HCT116 (cell line): Measurements from ENCODE around the gene CDC14A. TPM values are rescaled to one million over a fixed set of nuclear protein-coding genes. Genes with fewer than 3 reads are reported as not detected.

ENCODE experiments used
- ATAC-seq: fragments of 200-7000 bp; cut with Tn5 transposase; 2 replicates; pipeline ENCODE4 v1.9.1; 2020; ENCODE audit warnings: mild to moderate bottlenecking, moderate library complexity
- BruUV-seq: library from RNA; stranded (reverse); fragments of 400-500 nt; replicated peaks from 2 replicates; lab custom pipeline; 2021; lab: Mats Ljungman, UMichigan
- CTCF ChIA-PET: fragments of 300-600 bp; sonication (Branson Sonifier 250); formaldehyde crosslinking; loops from one replicate; lab custom pipeline; 2021; ENCODE audit warnings: antibody characterized with exemption; lab: Charles Lee
- POLR2A ChIA-PET: fragments of 300-600, 350-600 bp; sonication (Branson Sonifier 250); formaldehyde crosslinking; loops from one replicate; lab custom pipeline; 2021; ENCODE audit warnings: antibody characterized with exemption; lab: Charles Lee
- RAD21 ChIA-PET, 2 experiments: fragments of 300-600 bp; sonication (Branson Sonifier 250); formaldehyde crosslinking; loops; one replicate each; lab custom pipeline; 2023; ENCODE audit warnings: low total read pairs in 2 of 2; ENCODE audit not compliant: uncharacterized antibody in 2 of 2, unreplicated experiment in 2 of 2, low non-redundant PET in 1 of 2; lab: Charles Lee
- DNase-seq: peaks from one replicate; pipeline ENCODE4 v3.0.0-alpha.2; 2010; ENCODE audit warnings: low read depth, low spot score
- H2AFZ ChIP-seq: fragments of 200-600 bp; shearing (Covaris generic), sonication (generic); 2 replicates; pipeline ENCODE4 v1.6.1; 2017; ENCODE audit warnings: low read depth, mixed run types, mixed read lengths, antibody characterized with exemption, low read length; ENCODE audit not compliant: poor library complexity, severe bottlenecking
- H3K27ac ChIP-seq: 2 replicates; pipeline ENCODE4 v1.5.1; 2012; ENCODE audit warnings: low read depth, low read length
- H3K27me3 ChIP-seq: fragments of 200-600 bp; sonication (generic); 2 replicates; pipeline ENCODE4 v1.6.1; 2016; ENCODE audit warnings: mixed run types, low read length, mixed read lengths; ENCODE audit not compliant: insufficient read depth
- H3K36me3 ChIP-seq, 2 experiments: fragments of 200-500 bp in 1 of 2; fragments of 200-600 bp in 1 of 2; sonication (Bioruptor generic) in 1 of 2; sonication (generic) in 1 of 2; 2 replicates each; pipeline versions ENCODE4 v1.5.1 to v1.6.1; 2014 to 2016; ENCODE audit warnings: low read length in 2 of 2, inconsistent platforms in 1 of 2, mixed read lengths in 1 of 2, mixed run types in 1 of 2; ENCODE audit not compliant: insufficient read depth in 2 of 2, control insufficient read depth in 1 of 2
- H3K4me1 ChIP-seq, 2 experiments: fragments of 200-600 bp in 1 of 2; sonication (generic) in 1 of 2; 2 replicates each; pipeline versions ENCODE4 v1.5.1 to v1.6.1; 2012 to 2017; ENCODE audit warnings: low read length in 2 of 2, inconsistent platforms in 1 of 2, mild to moderate bottlenecking in 1 of 2, mixed read lengths in 1 of 2, mixed run types in 1 of 2, moderate library complexity in 1 of 2; ENCODE audit not compliant: insufficient read depth in 2 of 2, control insufficient read depth in 1 of 2
- H3K4me2 ChIP-seq: fragments of 200-600 bp; sonication (generic); 2 replicates; pipeline ENCODE4 v1.6.1; 2017; ENCODE audit warnings: mixed run types, low read length, mixed read lengths
- H3K4me3 ChIP-seq, 2 experiments: fragments of 200-600 bp in 1 of 2; sonication (generic) in 1 of 2; replicated peaks in 1 of 2; 2 replicates each; pipeline ENCODE4 v1.5.1; 2011 to 2016; ENCODE audit warnings: low read length in 2 of 2, control low read depth in 1 of 2, low read depth in 1 of 2, mild to moderate bottlenecking in 1 of 2, mixed read lengths in 1 of 2, mixed run types in 1 of 2
- H3K79me2 ChIP-seq: fragments of 200-600 bp; sonication (generic); 2 replicates; pipeline ENCODE4 v1.6.1; 2017; ENCODE audit warnings: mild to moderate bottlenecking, mixed run types, low read length, moderate library complexity, mixed read lengths; ENCODE audit not compliant: insufficient read depth
- H3K9ac ChIP-seq: fragments of 200-600 bp; sonication (generic); 2 replicates; pipeline ENCODE4 v1.6.1; 2016; ENCODE audit warnings: low read length, mixed read lengths
- H3K9me2 ChIP-seq: fragments of 200-600 bp; sonication (generic), shearing (Covaris generic); 2 replicates; pipeline ENCODE4 v1.6.1; 2017; ENCODE audit warnings: mixed run types, mild to moderate bottlenecking, moderate library complexity; ENCODE audit not compliant: insufficient read depth
- H3K9me3 ChIP-seq, 2 experiments: fragments of 200-500 bp in 1 of 2; fragments of 200-600 bp in 1 of 2; sonication (Bioruptor generic) in 1 of 2; sonication (generic) in 1 of 2; 2 replicates each; pipeline ENCODE4 v1.6.1; 2014 to 2017; ENCODE audit warnings: low read length in 2 of 2, mixed read lengths in 2 of 2, inconsistent platforms in 1 of 2, low read depth in 1 of 2, mild to moderate bottlenecking in 1 of 2, mixed run types in 1 of 2, moderate library complexity in 1 of 2; ENCODE audit not compliant: control insufficient read depth in 1 of 2, insufficient read depth in 1 of 2
- H4K20me1 ChIP-seq: fragments of 200-600 bp; sonication (generic), shearing (Covaris generic); 2 replicates; pipeline ENCODE4 v1.6.1; 2017; ENCODE audit warnings: mixed run types, mild to moderate bottlenecking, moderate library complexity; ENCODE audit not compliant: insufficient read depth
- EGR1 ChIP-seq: IDR thresholded peaks from 2 replicates; pipeline ENCODE4 v1.6.1; 2012; ENCODE audit warnings: low read depth
- ELF1 ChIP-seq: IDR thresholded peaks from 2 replicates; pipeline ENCODE4 v1.6.1; 2012; ENCODE audit warnings: low read depth, borderline replicate concordance
- EZH2 ChIP-seq: fragments of 200-600 bp; sonication (generic); IDR thresholded peaks from 2 replicates; pipeline ENCODE4 v1.6.1; 2017; ENCODE audit warnings: antibody characterized with exemption, mixed run types
- POLR2AphosphoS5 ChIP-seq: IDR thresholded peaks from 2 replicates; pipeline ENCODE4 v1.6.1; 2011; ENCODE audit warnings: mild to moderate bottlenecking, low read depth, low read length, moderate library complexity
- SIN3A ChIP-seq: IDR thresholded peaks from 2 replicates; pipeline ENCODE4 v1.6.1; 2012; ENCODE audit warnings: low read depth
- YY1 ChIP-seq: IDR thresholded peaks from 2 replicates; pipeline ENCODE4 v1.6.1; 2011; ENCODE audit warnings: low read length, low read depth, moderate library complexity, mild to moderate bottlenecking; ENCODE audit not compliant: insufficient replicate concordance; ENCODE audit errors: extremely low read depth
- ZBTB33 ChIP-seq: IDR thresholded peaks from 2 replicates; pipeline ENCODE4 v1.6.1; 2011; ENCODE audit warnings: mild to moderate bottlenecking, low read length, moderate library complexity; ENCODE audit not compliant: insufficient replicate concordance; ENCODE audit errors: extremely low read depth
- ZNF274 ChIP-seq: fragments of 200-500 bp; sonication (Bioruptor generic); IDR thresholded peaks from 2 replicates; pipeline ENCODE4 v1.6.1; 2014; ENCODE audit warnings: mild to moderate bottlenecking, low read depth, low read length, inconsistent platforms
- intact Hi-C: fragments of 100-400 bp; cut with micrococcal nuclease; formaldehyde crosslinking; loops from 2 replicates; pipeline ENCODE4 v1.10.0; 2022
- total RNA-seq: library from RNA; stranded (reverse); gene quantifications from one replicate; pipeline ENCODE4 v1.2.1, GENCODE V29; 2021; ENCODE audit not compliant: unreplicated experiment

The CDC14A gene
- total RNA-seq, 1 experiment from 2014 or later = 5.1 TPM

GRCh38 chr1:100556925-100557605, 204.8 kb downstream of the CDC14A start:
- H3K36me3 ChIP-seq = no peaks in the 10 kb centered on the region
- no peak overlapping the region for H3K4me3 ChIP-seq
- H3K9ac ChIP-seq = no peak overlapping the region
- H3K9me2 ChIP-seq = no peaks in the 10 kb centered on the region
- H4K20me1 ChIP-seq = no peaks in the 10 kb centered on the region
- ChIA-PET POLR2A (no interaction called here), RAD21 (no interaction called here), CTCF (no interaction called here)
- intact Hi-C loops = no loop called here
- TF ChIP-seq SIN3A = no peak
- TF ChIP-seq YY1 = no peak
- TF ChIP-seq EZH2 = no peak
- TF ChIP-seq EGR1 = no peak
- no peak for TF ChIP-seq POLR2AphosphoS5
- no peak for TF ChIP-seq ELF1
- no peak for TF ChIP-seq ZBTB33
- no peaks in the 10 kb centered on the region for H3K79me2 ChIP-seq
- no peak overlapping the region for H3K4me2 ChIP-seq
- H3K9me3 ChIP-seq = peaks cover 0 to 3% of the 10 kb centered on the region in 2 experiments; a peak in 1 of 4 replicates
- BruUV-seq = no TSS peak
- H3K27me3 ChIP-seq = no peaks in the 10 kb centered on the region
- no peaks in the 10 kb centered on the region; a peak in 1 of 4 replicates for H3K4me1 ChIP-seq
- H2AFZ ChIP-seq = no peak overlapping the region
- ATAC-seq = no peak
- no peak overlapping the region for H3K27ac ChIP-seq
- no peak for DNase-seq

DNA sequence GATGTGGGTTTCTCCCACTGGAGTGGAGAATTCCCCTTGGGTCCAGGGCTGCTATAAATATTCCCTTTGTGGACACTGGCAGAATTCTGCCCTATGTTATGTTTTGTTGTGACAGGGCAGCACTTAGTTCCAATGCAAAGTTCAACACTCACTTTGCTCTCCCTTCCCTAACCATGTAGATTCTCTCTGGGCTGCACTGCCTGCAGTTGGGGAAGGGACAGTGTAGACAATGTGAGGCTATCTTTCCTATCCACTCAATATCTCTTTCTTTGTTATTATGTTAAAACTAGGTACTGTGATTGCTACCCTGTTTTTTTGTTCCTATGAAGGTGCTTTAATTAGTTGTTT, 205.3 kb downstream of the CDC14A start:
- H3K9me3 ChIP-seq = no peaks in the 10 kb centered on the region
- H3K36me3 ChIP-seq = no peaks in the 10 kb centered on the region
- ChIA-PET CTCF (no interaction called here), POLR2A (no interaction called here), RAD21 (no interaction called here)
- no peak overlapping the region for H3K27ac ChIP-seq
- no peak overlapping the region for H3K9ac ChIP-seq
- ATAC-seq = no peak
- H3K4me1 ChIP-seq = no peaks in the 10 kb centered on the region; a peak in 1 of 4 replicates
- no peak for DNase-seq
- TF ChIP-seq ZNF274 = no peak
- no TSS peak for BruUV-seq
- H3K9me2 ChIP-seq = no peaks in the 10 kb centered on the region
- no peaks in the 10 kb centered on the region for H3K79me2 ChIP-seq
- no peaks in the 10 kb centered on the region for H3K27me3 ChIP-seq
- H3K4me2 ChIP-seq = no peak overlapping the region
- no peaks in the 10 kb centered on the region for H4K20me1 ChIP-seq
- no peak overlapping the region for H2AFZ ChIP-seq
- H3K4me3 ChIP-seq = no peak overlapping the region
- intact Hi-C loops = no loop called here
